Left lung (tissue), 10 donors: Measurements from ENCODE around the gene EXOC4. TPM values are rescaled to one million over a fixed set of nuclear protein-coding genes. Genes with fewer than 3 reads are reported as not detected.
"Not testable (repeated sequence)": the region's sequence is repeated elsewhere in the genome, so short reads cannot be mapped to it uniquely, and the experiment has no call there.

ENCODE experiments used
- ATAC-seq: fragments of 200-7000 bp; cut with Tn5 transposase; one replicate; pipeline ENCODE4 v1.9.1; 2020; ENCODE audit warnings: moderate library complexity
- DNase-seq, 4 donors: peaks; one replicate each; pipeline ENCODE4 v3.0.0-alpha.2; 2013 to 2020
- H3K27ac ChIP-seq, 2 donors: fragments of 200-600 bp; sonication (generic) in 1 of 2; one replicate each; pipeline versions ENCODE4 v1.5.0 to v1.8.0; 2020 to 2021
- H3K27me3 ChIP-seq, 2 donors: fragments of 200-600 bp; sonication (generic) in 1 of 2; one replicate each; pipeline versions ENCODE4 v1.5.0 to v1.8.0; 2020 to 2021
- H3K36me3 ChIP-seq, 2 donors: fragments of 200-600 bp; sonication (generic) in 1 of 2; one replicate each; pipeline versions ENCODE4 v1.5.0 to v1.8.0; 2020 to 2021
- H3K4me1 ChIP-seq, 2 donors: fragments of 200-600 bp; one replicate each; pipeline ENCODE4 v1.8.0; 2021
- H3K4me3 ChIP-seq, 2 donors: fragments of 200-600 bp; sonication (generic) in 1 of 2; one replicate each; pipeline versions ENCODE4 v1.5.0 to v1.8.0; 2020 to 2021; ENCODE audit warnings: mild to moderate bottlenecking in 1 of 2
- H3K9me3 ChIP-seq, 2 donors: fragments of 200-600 bp; sonication (generic) in 1 of 2; one replicate each; pipeline versions ENCODE4 v1.5.0 to v1.8.0; 2020 to 2021
- CTCF ChIP-seq, 2 donors: fragments of 200-600 bp; sonication (generic) in 1 of 2; IDR thresholded peaks; one replicate each; pipeline versions ENCODE4 v1.5.0 to v1.8.0; 2021; ENCODE audit warnings: antibody characterized with exemption in 2 of 2
- intact Hi-C, 2 donors: fragments of 100-400 bp; cut with DNase I; formaldehyde crosslinking; loops; one replicate each; pipeline versions ENCODE4 v1.11.2 to v1.14.2; 2022
- polyA plus RNA-seq, 6 donors: library from polyadenylated mRNA; unstranded; fragments of 120-200 nt; gene quantifications; one replicate each; pipeline ENCODE4 v1.2.1, GENCODE V29; 2013; ENCODE audit not compliant: insufficient read length in 6 of 6
- total RNA-seq, 2 donors: library from RNA; stranded (reverse); fragmentation: NEBNext Ultra II Directional; extraction: Animal tissue kit (Norgen Biotek cat#: 25700); gene quantifications; one replicate each; pipeline ENCODE4 v1.2.1, GENCODE V29; 2021
- donor health status: DM: no; HTN: yes; CAD: no.
- donor health status: DM: no; HTN: no; CAD: no.

EXOC4 gene
- total and polyA plus RNA-seq, 8 donors = 52.5 to 79.4 (median 65.9) TPM

GRCh38 chr7:133983685-133984419 is 731.0 kb downstream of the EXOC4 start:
- Histone ChIP-seq H3K4me3 (no peak overlapping the region), H3K27ac (no peak overlapping the region), H3K27me3 (no peaks in the 10 kb centered on the region), H3K4me1 (no peaks in the 10 kb centered on the region), H3K36me3 (no peaks in the 10 kb centered on the region), H3K9me3 (no peaks in the 10 kb centered on the region)
- intact Hi-C loops = no loop called here
- DNase-seq = no peak
- TF ChIP-seq CTCF (IDR thresholded peaks at IDR 0.05) = no peak
- ATAC-seq = no peak

GRCh38 chr7:133985300-133985699 is 732.4 kb downstream of the EXOC4 start:
- DNase-seq (no peak), ATAC-seq (no peak)
- no peak for TF ChIP-seq CTCF (IDR thresholded peaks at IDR 0.05)
- H3K27me3 ChIP-seq = no peaks in the 10 kb centered on the region
- no peak overlapping the region for H3K4me3 ChIP-seq
- intact Hi-C loops = no loop called here
- H3K36me3 ChIP-seq = no peaks in the 10 kb centered on the region
- H3K27ac ChIP-seq = no peak overlapping the region
- no peaks in the 10 kb centered on the region for H3K9me3 ChIP-seq
- no peaks in the 10 kb centered on the region for H3K4me1 ChIP-seq

GRCh38 chr7:133987582-133987981 is 734.7 kb downstream of the EXOC4 start:
- Histone ChIP-seq H3K36me3 (no peaks in the 10 kb centered on the region), H3K4me3 (no peak overlapping the region), H3K9me3 (no peaks in the 10 kb centered on the region), H3K27me3 (no peaks in the 10 kb centered on the region), H3K4me1 (no peaks in the 10 kb centered on the region), H3K27ac (no peak overlapping the region)
- no peak for ATAC-seq
- no peak for DNase-seq
- TF ChIP-seq CTCF (IDR thresholded peaks at IDR 0.05) = no peak
- intact Hi-C loops = no loop called here

GRCh38 chr7:133993547-133993946 is 740.7 kb downstream of the EXOC4 start:
- intact Hi-C loops = no loop called here
- TF ChIP-seq CTCF (IDR thresholded peaks at IDR 0.05) = no peak
- Histone ChIP-seq H3K27ac (no peak overlapping the region), H3K36me3 (no peaks in the 10 kb centered on the region), H3K9me3 (no peaks in the 10 kb centered on the region), H3K4me3 (no peak overlapping the region), H3K27me3 (no peaks in the 10 kb centered on the region), H3K4me1 (no peaks in the 10 kb centered on the region)
- DNase-seq (no peak), ATAC-seq (no peak)

GRCh38 chr7:133994100-133994499 is 741.2 kb downstream of the EXOC4 start:
- H3K4me3 ChIP-seq, H3K27ac ChIP-seq, H3K36me3 ChIP-seq: not testable (repeated sequence)

GRCh38 chr7:133997463-133997862 is 744.6 kb downstream of the EXOC4 start:
- H3K27ac ChIP-seq = no peak overlapping the region
- TF ChIP-seq CTCF (IDR thresholded peaks at IDR 0.05) = no peak
- intact Hi-C loops = no loop called here
- H3K27me3 ChIP-seq = no peaks in the 10 kb centered on the region
- ATAC-seq (no peak), DNase-seq (no peak)
- no peaks in the 10 kb centered on the region for H3K4me1 ChIP-seq
- H3K36me3 ChIP-seq = no peaks in the 10 kb centered on the region
- H3K9me3 ChIP-seq = no peaks in the 10 kb centered on the region
- H3K4me3 ChIP-seq = no peak overlapping the region

More at GRCh38 chr7:133994100-133994499, 741.2 kb downstream of the EXOC4 start:
- DNase-seq, H3K9me3 ChIP-seq, H3K27me3 ChIP-seq, H3K4me1 ChIP-seq, ATAC-seq, intact Hi-C loops: not testable (repeated sequence)
